GM18508 (cell line): ENCODE measurements around the gene ADAM19.

Source experiments
- ATAC-seq: cut with Tn5 transposase; IDR thresholded peaks from one replicate; pipeline ENCODE4 v1.9.1; 2021; ENCODE audit warnings: moderate number of reproducible peaks; ENCODE audit not compliant: insufficient read depth, unreplicated experiment

The ADAM19 gene

DNA sequence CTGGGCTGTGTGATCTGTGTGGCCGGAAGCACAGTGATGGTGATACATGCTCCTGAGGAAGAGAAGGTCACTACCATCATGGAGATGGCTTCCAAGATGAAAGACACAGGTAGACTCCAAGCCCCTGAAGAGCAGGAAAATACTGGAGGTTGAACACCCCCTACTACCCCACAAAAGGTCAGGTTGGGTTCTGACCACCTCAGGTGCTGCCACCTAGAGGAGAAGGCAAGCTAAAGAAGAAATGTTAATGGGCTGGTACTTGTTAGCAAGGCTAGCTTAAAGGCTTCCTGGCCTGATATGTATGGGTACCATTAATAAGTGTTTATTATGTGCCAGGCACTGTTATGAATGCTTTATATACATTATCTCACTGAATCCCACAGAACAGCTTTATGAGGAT lies 103.9 kb downstream of the ADAM19 start:
- ATAC-seq = no peak

DNA sequence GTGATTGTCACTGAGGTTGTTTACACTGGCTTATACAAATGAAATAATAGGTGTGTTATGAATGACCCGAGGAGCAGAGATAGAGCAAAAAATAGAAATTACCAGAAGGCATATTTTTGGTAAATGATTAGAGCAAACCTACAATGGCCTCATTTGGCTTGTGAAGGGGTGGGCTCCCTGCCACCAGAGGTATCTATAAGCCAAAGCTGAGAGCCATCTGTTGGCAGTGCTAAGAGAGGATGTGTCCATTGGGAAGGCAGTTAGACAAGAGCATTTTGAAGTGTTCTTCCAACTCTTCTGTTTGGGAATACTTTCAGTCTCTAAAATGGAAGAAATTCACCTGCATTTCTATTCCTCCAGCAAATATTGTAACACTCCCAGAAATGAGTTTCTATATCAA lies 104.9 kb downstream of the ADAM19 start:
- ATAC-seq = no peak

DNA sequence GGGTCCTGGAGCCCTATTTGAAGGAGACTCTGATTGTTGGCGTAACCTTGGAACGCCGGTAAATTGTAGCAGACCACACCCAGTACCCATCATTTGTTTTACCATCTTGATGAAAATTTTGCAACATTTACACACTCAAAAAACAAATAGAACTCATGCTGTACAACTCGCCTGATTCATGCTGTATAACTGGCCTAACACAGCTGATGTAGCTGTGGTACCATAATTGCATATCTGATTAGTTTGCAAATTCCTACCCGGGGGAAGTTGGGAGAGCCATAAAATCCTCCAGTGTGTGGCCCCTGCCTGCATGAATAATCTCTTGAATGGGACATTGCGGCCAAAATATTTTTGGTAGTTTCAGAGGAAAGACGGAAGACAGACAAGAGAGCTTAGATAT lies 105.9 kb downstream of the ADAM19 start:
- no peak for ATAC-seq

DNA sequence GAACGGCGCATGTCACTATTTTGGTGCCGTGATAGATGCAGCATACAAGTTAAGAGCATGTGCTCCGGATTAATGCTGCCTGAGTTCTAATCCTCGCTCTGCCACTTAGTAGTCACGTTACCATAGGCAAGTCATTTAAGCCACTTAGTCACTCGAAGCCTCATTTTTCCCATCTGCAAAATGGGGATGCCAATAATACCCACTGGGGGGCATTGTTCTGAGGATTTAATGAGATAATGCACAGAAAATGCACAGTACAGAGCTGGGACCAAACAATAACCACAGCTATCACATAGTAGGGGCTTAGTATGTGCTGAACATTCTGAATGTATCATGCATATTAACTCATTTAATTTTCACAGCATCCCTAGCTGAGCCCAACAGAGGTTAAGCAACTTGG lies 106.5 kb downstream of the ADAM19 start:
- ATAC-seq = no peak

DNA sequence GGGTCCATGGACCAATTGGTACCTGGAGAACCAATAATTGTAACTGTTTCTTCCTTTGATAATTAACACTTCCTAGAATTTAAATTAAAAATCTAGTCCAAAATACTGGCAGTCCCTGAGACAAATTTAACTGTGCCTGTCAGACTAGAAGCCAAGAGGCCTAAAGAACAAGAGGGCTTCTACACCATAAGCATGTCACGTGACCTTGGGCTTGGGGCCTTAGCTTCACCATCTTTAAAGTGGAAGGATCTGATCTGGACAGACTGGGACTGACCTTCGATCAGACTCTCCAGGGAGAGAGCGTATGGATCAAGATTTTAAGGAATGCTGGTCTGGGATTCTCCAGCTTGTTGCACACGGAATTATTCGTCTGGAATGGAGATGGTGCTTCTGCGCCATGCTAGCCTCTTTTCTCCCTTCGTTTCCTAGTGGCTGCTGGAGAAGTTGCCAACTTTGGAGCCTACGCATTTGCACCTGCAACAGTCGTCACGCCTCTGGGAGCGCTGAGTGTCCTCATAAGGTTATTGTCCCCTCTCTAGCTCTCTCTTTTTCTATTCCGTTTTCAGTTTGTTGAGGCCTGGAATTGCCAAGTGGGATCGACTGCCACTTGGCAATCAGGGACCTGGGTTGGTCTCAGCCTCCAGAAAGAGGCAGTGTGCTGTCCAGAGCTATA lies 107.1 kb downstream of the ADAM19 start:
- ATAC-seq = no peak

DNA sequence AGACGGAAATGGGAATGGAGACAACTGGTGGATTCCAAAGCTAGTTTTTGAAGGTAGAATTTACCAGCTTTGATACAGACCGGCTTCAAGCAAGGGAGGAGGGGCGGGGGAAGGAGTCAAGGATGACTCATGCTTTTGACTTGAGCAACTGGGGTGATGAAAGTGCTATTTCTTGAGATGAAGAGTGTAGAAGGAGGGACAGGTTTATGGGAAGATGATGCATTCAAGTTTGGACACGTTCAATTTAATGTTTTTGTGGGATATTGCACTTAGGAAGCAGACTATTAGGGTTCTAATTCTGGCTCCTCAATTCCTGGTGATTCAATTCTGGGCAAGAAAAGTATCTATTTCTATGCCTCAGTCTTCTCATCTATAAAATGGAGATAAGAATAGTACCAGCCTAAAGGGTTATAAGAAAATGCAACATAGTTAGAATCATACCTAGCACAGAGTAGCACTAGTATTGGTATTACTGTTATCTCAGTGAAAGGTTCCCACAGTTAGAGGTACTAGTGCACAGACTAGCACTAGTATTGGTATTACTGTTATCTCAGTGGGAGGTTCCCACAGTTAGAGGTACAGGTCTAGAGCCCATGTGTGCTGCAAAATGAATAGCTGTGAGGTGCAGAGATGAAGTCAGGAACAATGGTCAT lies 110.9 kb downstream of the ADAM19 start:
- peak; percentile 86 for ATAC-seq

DNA sequence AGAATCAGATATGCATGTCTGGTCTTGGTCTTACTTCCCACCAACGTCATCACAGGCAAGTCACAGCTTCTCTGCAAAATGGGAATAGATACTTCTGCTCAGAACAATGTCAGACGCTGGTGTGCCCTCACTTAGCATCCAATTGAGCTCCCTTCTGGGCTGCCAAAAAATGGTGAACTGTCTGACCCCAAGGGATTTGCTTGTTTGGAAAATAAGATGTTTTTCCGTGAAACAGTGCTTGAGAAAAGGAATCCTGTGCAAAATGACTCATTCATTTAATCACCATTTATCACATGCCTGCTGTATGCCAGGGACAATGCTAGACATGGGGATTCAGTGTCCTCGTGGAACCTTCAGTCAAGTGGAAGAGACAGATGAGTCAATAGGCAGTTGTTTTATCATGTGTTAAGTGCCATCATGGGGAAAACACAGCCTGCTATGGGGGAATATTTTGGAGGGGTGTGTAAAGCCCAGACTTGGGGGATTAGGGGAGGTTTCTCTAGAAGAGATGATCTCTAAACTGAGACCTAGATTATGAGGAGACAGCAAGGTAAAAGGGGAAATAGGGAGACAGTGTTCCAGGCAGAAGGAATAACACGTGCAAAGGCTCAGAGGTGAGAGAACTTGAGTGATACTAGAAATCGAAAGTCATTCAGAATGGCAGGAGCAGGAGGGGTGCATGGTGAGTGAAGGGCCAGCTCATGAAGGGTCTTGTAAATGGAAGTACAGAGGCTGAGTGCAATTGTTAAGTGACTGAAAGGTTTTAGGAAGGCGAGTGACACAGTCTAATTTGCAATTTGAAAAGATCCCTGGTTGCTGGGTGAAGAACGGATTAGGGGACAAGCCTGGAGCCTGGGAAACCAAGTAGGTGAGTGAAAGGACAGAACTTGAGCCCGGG lies 111.7 kb downstream of the ADAM19 start:
- no peak for ATAC-seq

DNA sequence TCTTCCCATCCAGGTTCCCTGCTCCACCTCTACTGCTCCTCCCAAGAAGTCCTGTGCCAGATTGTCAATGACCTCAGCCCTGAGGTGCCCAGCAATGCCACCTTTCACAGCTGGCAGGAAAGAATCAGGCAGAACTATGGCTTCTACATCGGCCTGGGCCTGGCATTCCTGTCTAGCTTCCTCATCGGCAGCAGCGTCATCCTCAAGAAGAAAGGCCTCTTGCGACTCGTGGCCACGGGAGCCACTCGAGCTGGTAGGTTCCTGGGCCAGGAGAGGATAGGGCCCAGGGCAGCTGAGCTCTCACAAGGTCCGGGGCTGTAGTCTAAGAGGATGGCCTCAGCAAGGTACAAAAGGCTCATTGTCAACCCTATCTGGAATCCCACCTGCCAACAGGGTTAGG lies 112.5 kb downstream of the ADAM19 start:
- ATAC-seq = no peak

DNA sequence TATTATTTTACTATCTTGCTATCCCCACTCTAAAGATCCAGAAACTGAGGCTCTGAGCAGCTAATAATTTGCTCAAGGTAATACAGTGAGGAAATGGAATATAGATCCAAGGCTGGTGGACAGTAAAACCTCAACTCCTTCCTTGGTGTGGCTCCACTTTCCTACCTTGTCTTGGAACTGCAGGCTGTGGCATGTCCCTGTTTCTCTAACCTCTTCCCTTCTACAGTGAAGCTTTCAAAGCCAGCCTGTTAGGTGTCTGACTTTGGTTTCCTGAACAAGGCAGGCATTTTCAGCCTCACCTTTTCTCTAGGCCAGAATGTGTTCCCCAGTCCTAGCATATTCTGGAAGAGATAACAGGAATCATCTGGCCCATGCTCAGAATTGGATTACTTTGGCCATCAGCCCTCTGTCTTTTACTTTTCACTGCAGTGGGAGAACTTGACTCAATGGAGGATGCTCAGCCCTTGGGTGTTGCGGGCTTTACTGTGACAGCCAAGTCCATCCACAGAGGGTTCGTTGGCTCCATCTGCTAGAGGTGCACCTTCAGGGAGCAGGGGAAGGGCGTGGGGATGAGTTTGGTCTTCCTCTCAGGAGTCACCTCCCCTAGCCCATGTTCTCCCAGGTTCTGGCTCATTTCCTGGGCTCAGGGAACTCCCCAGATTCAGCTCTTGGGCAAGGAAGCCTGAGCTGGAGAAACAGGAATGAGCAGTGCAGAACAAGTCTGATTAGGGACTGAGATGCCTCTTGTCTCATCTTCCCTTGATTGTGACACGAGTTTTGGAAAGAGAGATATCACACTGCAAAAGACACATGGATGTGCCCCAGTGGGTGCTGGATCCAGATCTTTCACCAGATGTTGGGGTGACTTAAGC lies 114.4 kb downstream of the ADAM19 start:
- no peak for ATAC-seq

DNA sequence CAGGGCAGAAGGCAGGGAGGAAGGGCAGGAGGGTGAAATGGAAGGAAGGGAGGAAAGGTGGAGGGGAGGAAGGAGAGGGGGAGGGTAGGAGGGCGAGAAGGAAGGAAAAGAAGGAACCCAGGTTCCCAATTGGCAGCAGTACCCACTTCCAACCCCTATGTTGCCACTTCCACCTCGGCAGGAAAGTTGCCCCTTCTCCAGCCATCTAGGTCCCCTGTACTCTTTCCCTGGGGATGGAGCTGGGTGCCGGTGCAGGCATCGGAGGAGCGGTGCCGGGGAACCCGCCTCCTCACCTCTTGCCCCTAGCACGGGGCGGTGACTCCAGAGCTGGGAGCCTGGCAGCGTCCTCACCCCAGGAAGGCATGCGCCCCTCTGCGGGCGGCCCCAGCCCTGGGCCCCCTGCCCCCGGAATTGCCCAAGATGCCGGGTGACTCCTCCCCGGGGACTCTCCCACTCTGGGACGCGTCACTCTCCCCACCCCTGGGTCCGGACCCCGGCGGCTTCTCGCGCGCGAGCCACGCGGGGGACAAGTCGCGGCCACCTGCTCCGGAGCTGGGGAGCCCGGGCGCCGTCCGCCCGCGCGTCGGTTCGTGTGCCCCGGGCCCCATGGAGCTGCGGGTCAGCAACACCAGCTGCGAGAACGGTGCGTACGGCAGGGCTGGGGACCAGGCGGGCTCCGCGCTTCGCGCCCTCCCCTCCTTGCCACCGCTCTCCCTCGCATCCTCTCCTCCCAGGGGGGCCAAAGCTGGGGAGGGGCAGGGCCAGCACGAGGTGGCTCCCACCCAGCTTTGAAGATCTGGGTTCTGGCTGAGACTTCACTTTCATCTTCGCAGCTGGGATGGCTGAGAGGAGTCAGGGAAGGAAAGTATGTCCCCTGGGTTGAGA lies 115.6 kb downstream of the ADAM19 start, which contains the start of gene NIPAL4:
Gene NIPAL4 (plus strand): TSS at position 499 of the 885 bp plus-strand sequence. CDS start 108 bp downstream, at position 607.
- ATAC-seq = no peak

DNA sequence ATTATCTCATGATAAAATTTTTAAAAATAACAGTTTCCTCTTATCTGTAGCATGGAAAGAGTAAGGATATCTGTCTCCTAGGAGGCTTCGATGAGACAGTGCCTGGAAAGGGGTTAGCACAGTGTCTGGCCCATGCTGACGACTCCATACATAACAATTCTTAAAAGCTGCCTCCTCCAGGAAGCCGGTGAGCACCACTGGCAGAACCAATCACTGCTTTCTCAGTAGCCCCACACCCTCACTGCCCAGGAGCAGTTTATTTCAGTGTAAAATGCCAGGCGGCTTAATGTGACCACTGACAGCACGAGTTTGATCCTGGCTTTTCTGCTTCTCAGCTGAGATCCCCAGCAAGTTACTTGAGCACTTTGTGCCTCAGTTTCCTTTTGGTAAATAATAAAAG lies 116.7 kb downstream of the ADAM19 start:
- ATAC-seq = no peak

DNA sequence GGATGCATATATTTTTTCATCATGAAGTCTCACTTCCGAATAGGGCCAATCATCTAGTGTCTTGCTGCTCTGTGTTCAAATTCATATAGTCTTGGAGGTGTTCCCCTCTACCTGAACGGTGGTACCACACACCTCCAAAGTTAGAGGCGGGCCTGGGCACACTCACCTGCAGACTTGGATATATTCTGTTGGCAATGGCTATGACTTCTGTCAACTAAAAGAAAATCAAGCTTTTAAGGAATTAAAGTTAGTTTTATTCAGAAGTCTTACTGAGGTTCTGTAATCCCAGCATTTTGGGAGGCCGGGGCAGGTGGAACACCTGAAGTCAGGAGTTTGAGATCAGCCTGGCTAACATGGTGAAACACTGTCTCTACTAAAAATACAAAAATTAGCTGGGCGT lies 118.2 kb downstream of the ADAM19 start:
- no peak for ATAC-seq

DNA sequence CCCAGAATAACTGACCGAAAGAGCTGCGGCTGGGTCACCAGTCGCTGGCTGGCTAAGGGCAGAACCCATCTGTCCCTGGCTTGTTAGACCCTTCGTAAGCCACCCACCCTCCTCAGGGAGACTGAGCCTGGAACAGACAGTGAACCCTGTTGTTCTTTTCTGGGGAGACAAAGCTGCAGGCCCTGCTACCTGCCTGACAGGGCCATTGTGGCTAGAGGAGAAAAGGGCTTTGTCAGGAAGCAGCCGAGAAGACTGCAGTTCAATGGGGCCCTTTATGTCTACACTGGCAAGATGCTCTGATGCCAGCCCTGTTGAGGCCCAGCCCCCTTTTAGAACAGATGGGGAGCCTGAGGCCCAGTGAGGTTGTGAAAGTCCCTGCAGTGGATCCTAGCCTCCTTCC lies 119.3 kb downstream of the ADAM19 start:
- no peak for ATAC-seq

DNA sequence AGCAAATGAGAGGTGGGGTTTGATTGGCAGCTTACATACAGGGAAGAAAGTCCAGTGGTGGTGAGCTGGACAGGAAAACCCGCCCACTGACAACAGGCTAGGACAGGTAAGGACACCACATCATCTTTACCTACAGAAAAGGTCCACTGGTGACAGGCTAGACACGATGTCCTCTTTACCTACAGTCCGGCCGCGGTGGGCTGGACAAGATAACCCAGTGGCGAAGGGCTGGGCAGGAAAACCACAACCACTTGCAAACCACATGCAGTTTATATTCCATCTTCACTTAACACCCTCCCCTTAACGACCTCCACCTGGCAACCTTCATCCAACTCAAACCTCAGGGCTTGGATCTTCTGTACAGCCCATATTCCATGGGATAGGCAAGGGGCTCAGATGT lies 120.5 kb downstream of the ADAM19 start:
- ATAC-seq = no peak

DNA sequence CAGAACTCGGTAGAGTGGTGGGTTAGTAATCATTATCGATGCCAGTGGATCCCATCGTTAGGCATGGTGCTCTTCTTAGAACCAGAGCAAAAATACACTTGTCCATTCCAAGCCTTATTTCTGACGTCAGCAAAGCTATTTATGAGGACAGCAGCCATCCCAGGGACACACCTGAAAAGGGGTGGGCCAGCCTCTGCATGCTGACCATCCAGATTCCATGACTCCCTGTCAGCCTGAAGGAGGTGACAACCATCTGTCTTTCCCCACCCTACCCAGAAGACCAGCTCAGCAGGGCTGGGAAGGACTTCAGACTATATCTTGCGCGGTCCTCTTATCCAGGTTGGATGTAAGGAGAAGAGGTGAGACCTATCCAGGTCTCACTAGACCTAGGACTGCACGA lies 121.3 kb downstream of the ADAM19 start:
- ATAC-seq = no peak

DNA sequence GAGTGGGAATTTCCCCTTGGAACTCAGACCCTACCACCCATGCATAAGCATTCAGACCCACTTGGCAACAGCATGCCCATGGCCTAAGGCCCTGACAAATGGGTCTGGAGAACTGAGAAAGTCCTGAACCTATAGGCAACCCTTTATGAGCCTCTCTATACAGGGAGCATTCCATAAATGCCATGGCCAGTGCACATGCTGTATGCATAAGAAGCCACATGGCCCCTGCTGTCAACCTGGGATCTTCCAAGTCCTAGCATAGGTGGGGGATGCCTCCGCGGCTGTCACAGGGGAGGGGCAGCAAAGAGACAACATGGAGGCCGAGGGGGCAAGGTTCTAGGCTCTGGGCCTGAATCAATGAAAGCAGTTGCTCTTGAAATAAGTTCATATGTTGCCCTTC lies 123.8 kb downstream of the ADAM19 start:
- ATAC-seq = no peak

DNA sequence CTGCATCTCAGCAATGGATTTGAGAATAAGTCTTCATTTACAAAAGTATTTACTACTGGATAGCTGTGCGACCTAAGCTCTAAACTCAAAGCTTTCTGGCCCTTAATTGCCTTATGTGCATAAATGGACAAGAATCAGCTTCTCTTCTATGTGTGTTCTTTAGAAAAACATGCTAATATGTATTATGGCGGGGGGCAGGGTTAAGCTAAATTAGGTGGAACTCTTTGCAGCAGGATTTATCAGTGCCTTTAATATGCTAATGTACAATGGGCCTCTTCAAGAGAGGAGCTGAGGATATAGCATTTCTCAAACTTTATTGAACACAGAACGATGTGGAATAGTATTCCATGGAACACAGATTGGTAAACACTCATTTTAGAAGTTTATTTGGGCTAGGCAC lies 125.6 kb downstream of the ADAM19 start:
- no peak for ATAC-seq

DNA sequence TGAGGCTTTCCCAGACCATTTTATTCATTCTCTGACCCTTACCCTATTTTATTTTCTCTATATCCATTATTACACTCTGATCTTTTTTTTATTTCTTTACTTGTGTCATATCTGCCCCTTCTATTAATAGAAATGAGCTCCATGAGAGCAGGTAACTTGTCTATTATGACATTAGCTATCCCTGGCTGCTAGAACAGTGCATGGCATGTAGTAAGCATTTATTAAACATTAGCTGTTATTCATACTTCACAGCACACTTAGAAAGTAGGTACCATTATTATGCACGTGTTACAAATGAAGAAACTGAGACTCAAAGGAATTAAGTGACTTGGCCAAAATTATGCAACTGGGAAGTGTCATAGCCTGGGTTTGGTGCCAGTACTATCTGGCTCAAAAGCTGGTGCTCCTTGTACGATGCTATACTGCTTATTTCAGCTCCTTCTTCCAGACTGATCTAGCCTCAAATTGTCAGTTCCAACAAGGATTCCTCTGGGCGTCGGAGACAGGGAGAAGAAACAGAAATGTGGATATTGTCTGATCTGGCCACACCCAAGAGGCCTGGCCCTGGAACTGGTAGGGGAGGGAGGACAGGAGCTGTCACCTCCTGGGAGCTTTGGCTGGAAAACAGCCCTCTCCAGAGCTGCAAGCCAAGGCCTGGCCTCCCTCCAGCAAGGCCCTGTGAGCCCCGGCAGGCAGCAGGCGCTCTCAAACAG lies 126.4 kb downstream of the ADAM19 start:
- ATAC-seq = no peak

DNA sequence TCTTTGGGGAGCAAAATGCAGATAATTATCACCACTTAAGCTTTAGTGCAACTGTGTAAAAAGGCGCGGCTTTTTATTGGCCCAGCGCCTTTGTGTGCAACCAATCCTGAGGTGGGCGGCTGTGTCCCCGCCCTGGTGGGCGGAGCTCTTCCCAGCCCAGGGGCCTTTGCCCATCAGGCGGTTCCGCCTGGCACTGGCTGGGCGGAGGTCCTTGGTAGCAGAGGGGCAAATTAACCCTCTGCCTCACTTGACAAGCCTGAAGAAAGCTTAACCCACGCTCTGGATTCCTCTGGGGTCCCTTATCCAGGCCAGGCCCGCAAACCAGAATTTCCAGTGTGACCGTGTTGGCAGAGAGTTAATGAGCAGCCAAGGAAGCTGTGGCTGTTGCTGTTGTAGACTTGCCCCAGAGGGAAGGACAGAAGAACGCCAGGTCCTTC lies 128.4 kb downstream of the ADAM19 start:
- ATAC-seq = no peak
